Nucleus accumbens (tissue), 56 donors: Measurements from ENCODE around the gene NT5DC3.
A peak's percentile ranks its signal among the peaks of the same experiment; 100 is the strongest.

ENCODE experiments used
- DNase-seq, 56 donors: peaks; one replicate each; lab custom pipeline; 2025; lab: John Stamatoyannopoulos, UW

NT5DC3 gene

DNA sequence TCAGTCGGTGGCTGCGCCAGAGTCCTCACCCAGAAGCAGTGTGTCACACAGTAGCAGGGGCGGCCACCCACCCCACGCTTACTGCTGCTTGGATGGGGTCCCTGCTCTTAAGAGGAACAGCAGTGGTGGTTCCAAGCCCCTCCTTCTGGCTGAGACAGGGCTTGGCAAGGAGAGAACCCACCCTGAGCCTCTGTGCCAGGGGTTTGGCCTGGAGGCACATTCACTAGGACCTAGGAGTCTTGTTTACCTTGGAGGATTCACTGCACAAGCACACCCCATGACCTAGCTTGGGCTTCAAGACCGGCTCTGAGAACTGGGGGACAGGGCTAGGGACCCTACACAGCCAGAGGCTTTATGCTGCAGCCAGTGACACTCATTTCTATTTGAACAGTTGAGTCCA lies 78.6 kb downstream of the NT5DC3 start:
- no peak for DNase-seq

DNA sequence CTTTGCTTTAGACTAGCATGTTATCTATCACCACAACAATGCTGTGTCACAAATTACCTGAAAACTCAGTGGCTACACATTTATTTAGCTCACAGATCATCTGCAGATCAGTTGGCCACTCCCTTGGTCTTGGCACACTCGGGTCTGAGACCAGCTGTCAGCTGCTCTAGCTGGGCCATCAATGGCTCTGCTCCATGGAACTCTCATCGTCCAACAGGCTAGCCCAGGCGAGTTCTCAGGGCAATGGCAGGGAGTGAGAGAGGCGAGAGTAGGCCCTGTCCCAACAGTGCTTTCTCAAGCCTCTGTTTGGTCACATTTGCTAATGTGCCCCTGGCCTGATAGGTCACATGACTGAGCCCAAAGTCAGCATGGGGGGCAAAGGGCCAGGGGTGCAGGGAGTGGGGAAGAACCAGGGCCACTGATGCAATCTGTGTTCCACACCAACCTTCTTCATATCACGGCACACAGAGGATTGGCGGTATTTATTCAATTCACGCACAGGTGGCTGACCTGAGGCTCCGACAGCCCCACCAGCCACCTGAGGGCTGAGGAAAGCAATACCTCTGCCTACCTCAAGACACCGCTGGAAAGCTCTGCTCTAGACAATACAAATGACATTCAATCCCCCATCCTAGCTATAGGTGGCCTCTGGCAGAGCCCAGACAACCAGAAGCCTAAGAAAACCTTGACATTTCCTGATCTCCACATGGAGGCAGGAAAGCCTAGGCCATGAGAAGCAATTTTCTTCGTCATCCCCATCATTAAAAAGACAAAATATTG lies 82.5 kb downstream of the NT5DC3 start:
- no peak for DNase-seq

DNA sequence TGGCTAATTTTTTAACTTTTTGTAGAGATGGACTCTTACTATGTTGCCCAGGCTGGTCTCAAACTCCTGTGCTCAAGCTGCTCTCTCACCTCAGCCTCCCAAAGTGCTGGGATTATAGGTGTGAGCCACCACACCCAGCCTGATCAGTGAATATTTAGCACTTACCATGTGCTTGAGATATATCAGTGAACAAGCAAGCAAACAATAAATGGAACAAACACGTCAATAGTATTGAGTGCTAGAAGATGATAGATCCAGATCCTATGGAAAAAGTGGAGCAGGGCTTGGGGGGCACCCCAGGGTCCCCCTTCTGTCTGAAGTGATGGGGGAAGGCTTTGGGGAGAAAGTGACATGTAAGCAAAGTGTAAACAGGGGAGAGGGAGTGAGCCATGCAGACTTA lies 83.8 kb downstream of the NT5DC3 start:
- no peak for DNase-seq

DNA sequence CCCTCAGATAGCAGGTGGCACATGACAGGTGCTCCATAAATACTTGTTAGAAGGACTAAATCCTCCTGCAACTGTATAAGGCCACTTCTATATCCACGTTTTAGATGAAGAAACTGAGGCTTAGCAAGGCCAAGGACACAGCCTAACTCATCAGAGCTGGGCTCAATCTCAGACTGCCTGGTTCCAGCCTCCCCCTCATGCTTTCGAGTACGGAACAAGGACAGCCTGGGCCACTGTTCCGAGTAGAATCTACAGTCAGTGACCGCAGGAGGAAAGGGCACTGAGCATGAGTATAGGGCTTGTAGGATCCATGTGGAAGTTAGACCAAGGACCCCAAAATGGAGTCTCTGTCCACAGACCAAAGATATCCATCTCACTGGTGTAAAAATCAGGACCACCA lies 84.6 kb downstream of the NT5DC3 start:
- no peak for DNase-seq

DNA sequence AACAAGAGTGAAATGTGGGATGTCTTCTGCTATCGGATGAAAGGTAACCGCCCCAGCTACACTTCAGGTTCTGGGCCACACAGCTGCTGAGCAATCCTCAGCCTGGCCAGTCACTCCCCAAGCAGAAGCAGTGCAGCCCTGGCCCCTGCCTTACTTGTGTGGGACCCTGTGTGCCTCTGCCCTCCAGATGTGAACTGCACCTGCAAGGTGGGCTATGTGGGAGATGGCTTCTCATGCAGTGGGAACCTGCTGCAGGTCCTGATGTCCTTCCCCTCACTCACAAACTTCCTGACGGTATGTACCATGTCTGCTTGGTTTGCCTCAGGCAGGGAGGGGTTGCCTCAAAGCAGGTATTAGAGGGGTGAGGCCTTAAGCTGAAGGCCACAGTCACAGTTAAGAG lies 85.6 kb downstream of the NT5DC3 start:
- DNase-seq: no peak

DNA sequence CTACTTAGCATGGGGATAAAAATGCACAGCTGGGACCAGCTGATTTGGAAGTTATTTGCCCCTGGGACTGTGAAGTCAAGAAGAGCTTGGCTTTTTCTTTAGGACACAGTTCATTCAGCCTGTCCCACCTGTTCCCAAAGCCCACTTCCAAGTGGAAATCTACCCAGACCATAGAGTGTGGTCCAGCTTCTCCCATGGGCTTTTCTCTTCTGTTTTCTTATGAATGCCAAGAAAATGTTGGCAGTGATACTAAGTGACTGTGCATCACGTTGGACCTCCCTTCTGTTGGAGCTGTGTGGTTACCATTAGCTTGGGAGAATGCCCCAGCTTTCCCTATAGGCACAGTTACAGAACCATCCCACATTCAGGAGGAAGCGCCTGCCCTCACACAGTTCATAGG lies 89.4 kb downstream of the NT5DC3 start:
- DNase-seq: no peak

DNA sequence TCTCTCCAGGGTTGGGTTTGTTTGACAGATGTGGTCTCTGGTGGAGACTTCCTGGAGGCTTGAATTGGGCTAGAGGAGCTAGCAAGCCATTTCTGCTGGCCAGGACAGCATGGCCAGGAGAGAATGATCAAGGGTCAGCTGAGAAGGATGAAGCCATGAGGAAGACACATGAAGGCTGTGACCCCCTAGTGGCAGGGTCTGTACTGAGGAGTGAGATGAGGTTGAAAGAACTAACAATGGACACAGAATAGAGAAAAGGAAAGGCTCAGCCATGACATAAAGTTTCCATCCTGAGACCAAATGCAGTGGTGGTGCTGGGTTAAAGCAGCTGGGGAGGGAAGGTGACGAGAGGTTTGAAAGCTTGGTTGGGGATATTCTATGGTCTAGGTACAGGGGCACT lies 89.9 kb downstream of the NT5DC3 start:
- no peak for DNase-seq

DNA sequence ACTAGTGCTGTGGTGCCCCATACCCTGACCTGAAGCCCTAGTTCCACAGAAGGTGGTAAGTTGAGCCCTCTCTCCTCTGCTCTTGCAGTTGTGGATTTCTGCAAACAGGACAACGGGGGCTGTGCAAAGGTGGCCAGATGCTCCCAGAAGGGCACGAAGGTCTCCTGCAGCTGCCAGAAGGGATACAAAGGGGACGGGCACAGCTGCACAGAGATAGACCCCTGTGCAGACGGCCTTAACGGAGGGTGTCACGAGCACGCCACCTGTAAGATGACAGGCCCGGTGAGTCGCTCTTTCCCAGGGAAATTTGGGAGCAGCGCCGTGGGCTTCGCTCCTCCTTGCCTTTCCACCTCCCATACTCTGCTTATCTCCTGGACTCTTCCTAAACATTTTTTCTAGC lies 92.2 kb downstream of the NT5DC3 start:
- no peak for DNase-seq

DNA sequence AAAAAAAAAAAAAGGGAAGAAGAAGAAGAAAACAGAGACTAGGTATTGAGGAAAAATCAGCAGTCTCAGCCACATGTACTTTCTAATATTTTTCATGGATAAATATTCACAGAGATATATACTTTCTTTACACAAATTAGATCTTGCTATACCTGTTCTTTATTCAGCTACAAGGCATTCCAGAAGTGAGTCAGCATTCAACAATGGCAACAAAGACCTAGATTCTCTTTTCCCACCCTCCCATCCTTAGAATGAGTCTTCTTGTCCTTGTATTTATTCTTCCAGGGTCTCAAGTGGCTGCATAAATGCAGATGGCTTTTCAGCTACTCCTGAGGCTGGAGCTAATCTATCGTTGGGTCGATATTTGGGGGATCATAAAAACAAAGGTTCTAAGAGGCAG lies 93.0 kb downstream of the NT5DC3 start:
- DNase-seq: no peak

DNA sequence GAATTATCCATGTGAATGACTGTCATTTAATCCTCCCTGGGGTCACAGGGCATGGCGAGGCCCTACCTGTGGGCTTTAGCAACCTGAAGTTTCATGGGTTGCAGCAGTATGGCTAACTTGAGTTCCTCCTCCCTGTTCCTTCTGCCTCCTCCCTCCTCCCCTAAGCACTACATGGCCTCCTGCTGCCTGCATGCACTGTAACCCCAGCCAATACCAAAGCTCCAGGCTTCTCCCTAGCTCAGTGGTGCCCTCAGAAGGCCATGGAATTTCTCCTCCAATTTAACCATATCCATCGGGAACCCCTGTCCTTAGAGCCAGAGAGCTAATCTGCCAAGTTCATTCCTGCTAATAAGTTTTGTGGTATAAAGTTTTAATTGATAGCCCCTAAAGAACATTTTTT lies 95.1 kb downstream of the NT5DC3 start:
- DNase-seq: no peak

DNA sequence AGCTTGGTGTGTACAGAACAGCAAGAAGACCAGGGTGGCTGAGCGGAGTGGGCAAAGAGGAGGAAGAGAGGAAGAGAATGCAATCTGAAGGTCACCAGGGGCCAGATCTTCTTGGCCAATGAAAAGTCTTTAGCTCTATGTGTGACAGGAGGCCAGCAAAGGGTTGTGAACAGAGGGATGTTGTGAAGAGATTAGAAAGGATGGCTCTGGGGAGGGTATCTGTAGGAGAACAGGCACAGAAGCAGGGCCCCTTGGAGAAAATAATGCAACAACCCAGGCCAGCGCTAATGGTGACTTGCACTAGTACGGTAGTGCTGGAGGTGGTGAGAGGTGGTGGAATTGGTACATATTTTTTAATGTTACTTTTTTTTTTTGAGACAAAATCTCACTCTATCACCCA lies 97.2 kb downstream of the NT5DC3 start:
- DNase-seq: no peak

DNA sequence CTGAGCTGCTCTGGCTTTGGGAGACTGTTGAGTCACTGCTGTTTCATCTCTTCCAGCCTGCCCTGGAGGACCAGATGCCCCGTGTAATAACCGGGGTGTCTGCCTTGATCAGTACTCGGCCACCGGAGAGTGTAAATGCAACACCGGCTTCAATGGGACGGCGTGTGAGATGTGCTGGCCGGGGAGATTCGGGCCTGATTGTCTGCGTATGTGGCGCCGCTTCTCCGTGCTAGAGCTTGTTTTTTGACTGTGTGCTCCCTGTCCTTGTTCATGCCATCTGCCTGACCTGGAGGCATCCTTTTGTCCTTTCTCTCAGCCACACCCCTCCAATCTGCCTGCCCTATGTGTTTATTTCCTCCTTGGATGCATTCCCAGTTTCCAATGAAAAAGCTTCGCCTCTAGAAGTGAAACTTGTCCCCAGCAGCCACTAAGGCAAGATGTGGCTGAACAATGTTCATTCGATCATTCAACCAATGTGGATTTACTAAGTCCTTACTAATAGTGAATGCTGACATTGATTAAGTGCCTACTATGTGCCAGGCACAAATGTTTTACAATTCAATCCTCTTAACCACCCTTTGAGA lies 98.6 kb downstream of the NT5DC3 start:
- DNase-seq: peak in 2 of 56 donors; percentile 7 to 9

DNA sequence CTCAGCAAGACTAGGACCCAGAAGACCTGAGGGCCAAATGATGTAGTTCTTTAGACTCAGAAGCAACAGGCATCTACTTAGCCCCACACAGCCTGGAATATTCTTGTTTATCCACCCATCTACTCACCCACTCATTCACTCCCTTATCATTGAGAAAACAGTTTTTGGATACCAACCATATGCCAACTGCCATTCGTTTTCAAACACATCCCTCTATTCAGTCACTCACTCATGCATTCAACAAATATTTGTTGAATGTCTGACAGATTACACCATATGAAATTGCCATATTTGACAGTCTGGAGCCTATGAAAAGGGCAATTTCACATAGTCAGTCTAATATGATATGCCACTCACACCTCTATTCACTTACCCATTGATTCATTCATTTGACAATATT lies 103.2 kb downstream of the NT5DC3 start:
- no peak for DNase-seq

DNA sequence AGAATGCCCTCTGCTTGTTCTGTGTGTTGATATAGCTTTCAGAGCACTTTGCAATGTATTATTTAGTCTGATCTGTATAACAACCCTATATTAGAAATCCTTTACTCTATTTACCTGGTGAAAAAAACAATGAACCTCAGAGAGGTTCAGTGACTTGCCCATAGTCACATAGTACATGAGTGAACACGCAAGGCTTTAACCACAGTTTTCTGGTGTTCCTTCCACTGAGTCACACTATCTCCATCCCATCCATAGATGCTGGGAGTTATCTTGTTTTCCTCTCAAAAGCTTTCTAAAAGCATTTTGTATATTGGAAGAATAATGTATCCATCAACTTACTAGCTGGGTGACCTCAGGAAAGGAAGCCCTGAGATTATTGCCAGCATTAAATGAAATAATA lies 104.5 kb downstream of the NT5DC3 start:
- DNase-seq: no peak

DNA sequence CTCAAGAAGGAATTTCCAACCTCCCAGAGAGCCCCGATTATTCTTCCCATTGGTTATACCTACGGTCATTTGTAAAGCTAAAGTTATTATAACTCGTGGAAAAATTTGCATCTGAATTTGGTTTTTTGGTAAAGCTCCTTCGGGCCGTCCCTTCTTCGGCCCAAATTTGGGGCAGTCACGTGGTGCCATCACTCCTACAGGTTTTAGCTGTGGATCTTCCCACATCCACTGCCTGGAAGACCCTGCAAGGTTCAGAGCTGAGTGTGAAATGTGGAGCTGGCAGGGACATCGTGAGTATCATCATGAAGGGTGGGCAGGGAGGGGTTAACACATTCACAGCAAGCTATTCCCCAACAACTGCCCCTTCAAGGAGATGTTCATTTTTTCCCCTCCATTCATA lies 105.7 kb downstream of the NT5DC3 start:
- DNase-seq: no peak

DNA sequence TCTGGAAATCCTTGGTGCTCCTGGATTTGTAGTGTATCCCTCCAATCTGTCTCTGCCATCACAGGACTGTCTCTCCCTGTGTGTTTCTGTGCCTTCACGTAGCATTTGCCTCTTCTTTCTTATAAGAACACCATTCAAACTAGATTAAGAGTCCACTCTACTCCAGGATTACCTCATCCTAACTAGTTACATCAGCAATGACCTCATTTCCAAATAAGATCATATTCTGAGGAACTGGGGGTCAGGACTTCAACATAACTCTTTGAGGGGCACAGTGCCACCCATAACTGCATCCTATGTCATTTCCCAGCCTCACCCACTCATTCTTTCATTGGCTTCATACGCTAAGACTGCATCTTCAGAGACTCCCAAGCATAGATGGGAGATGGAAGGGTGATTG lies 106.2 kb downstream of the NT5DC3 start:
- DNase-seq: no peak

DNA sequence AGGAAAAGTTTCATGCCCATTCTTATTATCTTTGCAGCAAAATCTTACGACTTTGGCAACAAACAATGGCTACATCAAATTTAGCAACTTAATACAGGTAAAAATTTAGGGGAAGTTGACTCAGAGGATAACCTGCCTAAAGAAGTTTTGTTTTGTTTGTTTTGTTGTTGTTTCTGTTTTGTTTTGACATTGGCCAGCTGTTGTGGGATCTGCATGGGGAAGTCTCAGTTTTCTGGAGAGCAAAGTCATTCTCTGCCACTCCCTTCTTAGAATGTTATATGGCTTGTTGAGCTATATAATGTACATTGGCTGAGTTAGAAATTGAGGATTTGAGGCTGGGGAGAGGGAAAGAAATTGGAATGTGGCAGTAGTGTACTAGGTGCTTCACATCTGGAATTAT lies 109.5 kb downstream of the NT5DC3 start:
- no peak for DNase-seq

DNA sequence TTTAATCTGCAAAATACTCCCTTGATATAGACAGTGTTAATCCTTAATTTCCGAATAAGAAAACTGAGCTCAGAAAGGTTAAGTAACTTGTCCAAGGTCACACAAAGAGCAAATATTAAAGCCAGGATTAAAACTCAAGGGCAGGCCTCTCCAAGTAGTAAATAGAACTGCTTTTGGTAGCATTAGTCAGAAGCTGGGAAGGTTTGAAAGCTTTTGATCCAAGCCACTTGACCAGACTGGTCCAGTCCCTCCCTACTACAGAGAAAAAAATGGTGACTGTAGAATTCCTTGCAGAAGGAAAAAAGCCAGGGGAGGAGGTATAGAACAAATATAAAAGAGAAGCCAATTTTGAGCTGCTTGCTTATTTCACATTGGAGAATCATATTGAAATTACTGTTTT lies 111.5 kb downstream of the NT5DC3 start:
- no peak for DNase-seq

DNA sequence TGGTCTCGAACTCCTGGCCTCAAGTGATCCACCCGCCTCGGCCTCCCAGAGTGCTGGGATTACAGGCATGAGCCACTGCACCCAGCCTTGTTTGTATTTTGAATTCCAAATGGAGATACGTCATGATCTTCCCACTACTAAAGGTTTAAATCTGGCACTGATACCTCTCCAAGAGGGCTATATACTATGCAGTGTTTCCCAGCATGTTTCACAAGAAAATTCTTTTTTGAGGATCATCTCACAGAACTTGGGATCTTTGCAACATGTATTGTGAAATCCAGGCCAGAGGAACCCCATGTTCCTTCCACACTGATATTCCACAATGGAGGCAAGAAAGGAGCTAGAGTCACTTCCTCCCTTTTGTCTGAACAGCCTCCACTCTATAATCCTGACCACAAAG lies 112.7 kb downstream of the NT5DC3 start:
- DNase-seq: no peak

DNA sequence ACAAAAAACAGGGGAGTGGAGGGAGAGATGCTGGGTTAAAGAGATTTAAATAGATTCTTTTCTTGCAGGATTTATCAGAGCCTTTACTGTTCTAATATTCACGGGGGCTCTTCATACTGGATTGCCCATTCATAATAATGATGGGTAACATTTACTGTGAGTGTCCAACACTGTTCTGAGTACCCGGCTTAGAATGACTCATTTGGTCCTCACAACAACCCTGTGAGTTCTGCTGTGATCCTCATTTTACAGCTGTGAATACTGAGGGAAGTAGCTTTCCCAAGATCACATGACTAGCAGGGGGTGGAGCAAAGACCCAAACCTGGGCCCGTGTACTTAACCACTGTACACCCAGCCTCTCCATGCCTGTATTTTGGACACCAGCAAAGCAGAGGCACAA lies 113.4 kb downstream of the NT5DC3 start:
- no peak for DNase-seq

DNA sequence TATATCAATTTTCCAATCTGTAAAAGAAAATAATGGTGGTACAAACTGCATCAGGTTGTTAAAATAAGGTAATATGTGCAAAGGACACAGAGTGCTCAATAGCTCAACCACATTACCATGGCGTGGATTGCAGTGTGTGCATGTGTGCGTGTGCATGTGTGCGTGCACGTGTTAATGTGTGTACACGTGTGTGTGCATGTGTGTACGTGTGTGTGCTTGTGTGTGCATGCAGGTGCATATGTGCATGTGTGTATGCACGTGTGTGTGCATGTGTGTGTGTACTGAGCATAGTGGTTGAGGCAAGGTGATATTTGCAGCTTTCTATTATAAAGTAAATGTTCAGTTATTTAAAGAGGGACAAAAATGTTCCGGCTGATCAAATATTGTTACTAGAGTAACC lies 115.6 kb downstream of the NT5DC3 start:
- no peak for DNase-seq
